Karpas-422 (cell line): ENCODE data around the gene CRYBG2. TPM values are rescaled to one million over a fixed set of nuclear protein-coding genes. Genes with fewer than 3 reads are reported as not detected.
"Not testable (repeated sequence)": the region's sequence is repeated elsewhere in the genome, so short reads cannot be mapped to it uniquely, and the experiment has no call there.

ENCODE experiments used
- DNase-seq: peaks from one replicate; pipeline ENCODE4 v3.0.0-alpha.2; 2015
- H2AFZ ChIP-seq: fragments of 200-600 bp; sonication (generic); 2 replicates; pipeline ENCODE4 v1.6.1; 2014; ENCODE audit warnings: antibody characterized with exemption, low read length, mixed read lengths
- H3K27ac ChIP-seq: fragments of 200-600 bp; sonication (generic); 2 replicates; pipeline ENCODE4 v1.5.1; 2014; ENCODE audit warnings: mild to moderate bottlenecking, low read length, moderate library complexity
- H3K27me3 ChIP-seq: fragments of 200-600 bp; sonication (generic); 2 replicates; pipeline ENCODE4 v1.6.1; 2014; ENCODE audit warnings: low read length, mixed read lengths
- H3K36me3 ChIP-seq: fragments of 200-600 bp; sonication (generic); 2 replicates; pipeline ENCODE4 v1.6.1; 2014; ENCODE audit warnings: low read length, mixed read lengths; ENCODE audit not compliant: insufficient read depth
- H3K4me1 ChIP-seq: fragments of 200-600 bp; sonication (generic); 2 replicates; pipeline ENCODE4 v1.6.1; 2014; ENCODE audit warnings: mild to moderate bottlenecking, low read length, mixed read lengths
- H3K4me2 ChIP-seq: fragments of 200-600 bp; sonication (generic); 2 replicates; pipeline ENCODE4 v1.6.1; 2014; ENCODE audit warnings: low read length, low read depth, mild to moderate bottlenecking; ENCODE audit not compliant: poor library complexity, severe bottlenecking
- H3K4me3 ChIP-seq: fragments of 200-600 bp; sonication (generic); 2 replicates; pipeline ENCODE4 v1.5.1; 2014; ENCODE audit warnings: mild to moderate bottlenecking, antibody characterized with exemption, low read length, mixed read lengths
- H3K79me2 ChIP-seq: fragments of 200-600 bp; sonication (generic); 2 replicates; pipeline ENCODE4 v1.6.1; 2014; ENCODE audit warnings: mild to moderate bottlenecking, low read length, mixed read lengths
- H3K9ac ChIP-seq: fragments of 200-600 bp; sonication (generic); 2 replicates; pipeline ENCODE4 v1.6.0; 2014; ENCODE audit warnings: low read length
- H3K9me2 ChIP-seq: fragments of 200-600 bp; sonication (generic), shearing (Covaris generic); replicated peaks from 2 replicates; pipeline ENCODE4 v1.6.0; 2014; ENCODE audit warnings: mild to moderate bottlenecking, low read length, moderate library complexity; ENCODE audit not compliant: insufficient read depth
- H3K9me3 ChIP-seq: fragments of 300-700, 200-600 bp; sonication (generic); 2 replicates; pipeline ENCODE4 v1.6.1; 2014; ENCODE audit warnings: low read length, mixed read lengths
- H4K20me1 ChIP-seq: fragments of 200-600 bp; sonication (generic); 2 replicates; pipeline ENCODE4 v1.6.1; 2014; ENCODE audit warnings: mild to moderate bottlenecking, antibody characterized with exemption, low read length, low read depth; ENCODE audit not compliant: insufficient read depth
- total RNA-seq: library from RNA; depleted of rRNA; stranded (reverse); fragments of >200 nt; shearing (Covaris generic); gene quantifications from 2 replicates; pipeline ENCODE4 v1.2.3, GENCODE V29; 2014; ENCODE audit warnings: low replicate concordance

CRYBG2 gene
- total RNA-seq, 1 experiment from 2014 or later, result not detected

DNA sequence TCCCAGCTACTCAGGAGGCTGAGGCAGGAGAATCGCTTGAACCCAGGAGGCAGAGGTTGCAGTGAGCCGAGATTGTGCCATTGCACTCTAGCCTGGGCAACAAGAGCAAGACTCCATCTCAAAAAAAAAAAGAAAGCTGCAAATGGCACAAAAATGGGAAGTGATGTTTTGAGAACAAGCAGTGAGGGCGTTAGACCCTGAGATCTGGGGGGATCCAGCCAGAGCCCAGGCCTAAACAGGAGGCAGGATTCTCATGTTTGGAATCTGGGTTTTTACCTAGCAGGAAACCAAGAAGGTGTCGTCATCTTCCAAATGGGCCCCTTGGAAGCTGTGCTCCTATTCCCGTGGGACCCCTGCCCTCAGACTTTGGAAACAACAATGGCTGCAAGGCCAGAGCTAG is 61.2 kb downstream of the CRYBG2 start:
- not testable (repeated sequence) for H3K9me3 ChIP-seq, H3K36me3 ChIP-seq, H2AFZ ChIP-seq, H3K27me3 ChIP-seq, H3K9ac ChIP-seq, H3K79me2 ChIP-seq, H4K20me1 ChIP-seq, H3K4me2 ChIP-seq, H3K9me2 ChIP-seq, H3K4me3 ChIP-seq
- Histone ChIP-seq H3K27ac (peak overlapping the region; percentile 98), H3K4me1 (peaks cover 55% of the 10 kb centered on the region)
- peak; percentile 52 for DNase-seq

GRCh38 chr1:26291939-26292338 is 62.0 kb downstream of the CRYBG2 start:
- Histone ChIP-seq H3K9me2 (no peaks in the 10 kb centered on the region), H3K27me3 (no peaks in the 10 kb centered on the region), H3K79me2 (no peaks in the 10 kb centered on the region), H3K9me3 (no peaks in the 10 kb centered on the region), H3K4me1 (peaks cover 63% of the 10 kb centered on the region), H3K9ac (peak overlapping the region; percentile 85), H3K4me3 (no peak overlapping the region), H2AFZ (no peak overlapping the region), H3K36me3 (no peaks in the 10 kb centered on the region), H3K27ac (peak overlapping the region; percentile 98), H4K20me1 (no peaks in the 10 kb centered on the region), H3K4me2 (no peak overlapping the region)
- DNase-seq, result peak; percentile 37

GRCh38 chr1:26291433-26291832 is 62.5 kb downstream of the CRYBG2 start:
- Histone ChIP-seq H3K27me3 (no peaks in the 10 kb centered on the region), H3K4me1 (peaks cover 68% of the 10 kb centered on the region), H2AFZ (no peak overlapping the region), H3K4me3 (no peak overlapping the region), H3K79me2 (no peaks in the 10 kb centered on the region), H3K9me2 (no peaks in the 10 kb centered on the region), H3K27ac (peak overlapping the region; percentile 98), H3K36me3 (no peaks in the 10 kb centered on the region), H3K9me3 (no peaks in the 10 kb centered on the region), H4K20me1 (no peaks in the 10 kb centered on the region), H3K9ac (peak overlapping the region; percentile 85), H3K4me2 (peak overlapping the region; percentile 62)
- DNase-seq, result peak; percentile 43

- peak overlapping the region; percentile 49; the same call in 1 of the 2 replicates for H3K4me3 ChIP-seq
- H3K4me1 ChIP-seq, result peaks cover 73% of the 10 kb centered on the region
- peak overlapping the region; percentile 85 for H3K9ac ChIP-seq
- no peaks in the 10 kb centered on the region for H3K9me2 ChIP-seq
- no peaks in the 10 kb centered on the region for H4K20me1 ChIP-seq
- H3K36me3 ChIP-seq, result no peaks in the 10 kb centered on the region
- H3K4me2 ChIP-seq, result peak overlapping the region; percentile 62
- no peaks in the 10 kb centered on the region for H3K9me3 ChIP-seq
- peak overlapping the region; percentile 98 for H3K27ac ChIP-seq
- no peak for DNase-seq
- H2AFZ ChIP-seq, result no peak overlapping the region
- no peaks in the 10 kb centered on the region for H3K27me3 ChIP-seq
- no peaks in the 10 kb centered on the region for H3K79me2 ChIP-seq
Measured at GRCh38 chr1:26290882-26291261, 63.1 kb downstream of the CRYBG2 start.

GRCh38 chr1:26290122-26290881 is 63.6 kb downstream of the CRYBG2 start:
- peaks cover 79% of the 10 kb centered on the region for H3K4me1 ChIP-seq
- H3K9ac ChIP-seq, result peak overlapping the region; percentile 85
- H3K79me2 ChIP-seq, result no peaks in the 10 kb centered on the region
- H3K27ac ChIP-seq, result peak overlapping the region; percentile 98
- no peaks in the 10 kb centered on the region for H3K9me3 ChIP-seq
- peak overlapping the region; percentile 62 for H3K4me2 ChIP-seq
- H3K36me3 ChIP-seq, result no peaks in the 10 kb centered on the region
- H3K27me3 ChIP-seq, result no peaks in the 10 kb centered on the region
- H4K20me1 ChIP-seq, result no peaks in the 10 kb centered on the region
- peak overlapping the region; percentile 49; the same call in 1 of the 2 replicates for H3K4me3 ChIP-seq
- DNase-seq, result peak; percentile 63
- H2AFZ ChIP-seq, result no peak overlapping the region
- H3K9me2 ChIP-seq, result no peaks in the 10 kb centered on the region

GRCh38 chr1:26289158-26290059 is 64.5 kb downstream of the CRYBG2 start:
- Histone ChIP-seq H3K27ac (peak overlapping the region; percentile 98), H3K4me2 (peak overlapping the region; percentile 62), H3K4me3 (peak overlapping the region; percentile 49; the same call in 1 of the 2 replicates), H3K4me1 (peaks cover 88% of the 10 kb centered on the region), H3K27me3 (no peaks in the 10 kb centered on the region), H3K36me3 (no peaks in the 10 kb centered on the region), H3K79me2 (no peaks in the 10 kb centered on the region), H3K9me2 (no peaks in the 10 kb centered on the region), H2AFZ (no peak overlapping the region), H4K20me1 (no peaks in the 10 kb centered on the region), H3K9me3 (no peaks in the 10 kb centered on the region), H3K9ac (peak overlapping the region; percentile 85)
- DNase-seq, result peak; percentile 96

GRCh38 chr1:26288311-26288941 is 65.5 kb downstream of the CRYBG2 start:
- H3K4me3 ChIP-seq, result peak overlapping the region; percentile 17; the same call in 1 of the 2 replicates

More at GRCh38 chr1:26288311-26288941, 65.5 kb downstream of the CRYBG2 start:
- H3K79me2 ChIP-seq, result no peaks in the 10 kb centered on the region
- no peaks in the 10 kb centered on the region for H3K27me3 ChIP-seq
- no peaks in the 10 kb centered on the region for H3K36me3 ChIP-seq
- no peaks in the 10 kb centered on the region for H3K9me3 ChIP-seq
- peaks cover 98% of the 10 kb centered on the region for H3K4me1 ChIP-seq
- peak overlapping the region; percentile 85 for H3K9ac ChIP-seq
- H3K27ac ChIP-seq, result peak overlapping the region; percentile 98
- peak overlapping the region; percentile 62 for H3K4me2 ChIP-seq
- H2AFZ ChIP-seq, result no peak overlapping the region
- H4K20me1 ChIP-seq, result no peaks in the 10 kb centered on the region
- DNase-seq, result peak; percentile 89
- H3K9me2 ChIP-seq, result no peaks in the 10 kb centered on the region
